HepG2 (cell line): ENCODE measurements around the gene ZNF554. TPM values are rescaled to one million over a fixed set of nuclear protein-coding genes. Genes with fewer than 3 reads are reported as not detected.
A peak's percentile ranks its signal among the peaks of the same experiment; 100 is the strongest.

ENCODE experiments used
- ATF4 ChIP-seq, 2 experiments: fragments of 450-650 bp in 1 of 2; sonication (generic) in 1 of 2; formaldehyde crosslinking; IDR thresholded peaks; 2 replicates each; pipeline versions ENCODE4 v1.5.0 to v1.8.0; 2020 to 2022; ENCODE audit warnings: mild to moderate bottlenecking in 1 of 2, missing genetic modification reagents in 1 of 2
- CCDC6 ChIP-seq: sonication (generic); formaldehyde crosslinking; IDR thresholded peaks from 2 replicates; pipeline ENCODE4 v1.8.1; 2022; ENCODE audit warnings: mild to moderate bottlenecking, missing genetic modification reagents, moderate library complexity
- ELF1 ChIP-seq: sonication (generic); formaldehyde crosslinking; IDR thresholded peaks from 2 replicates; pipeline ENCODE4 v1.4.0; 2020; ENCODE audit warnings: missing genetic modification reagents
- HMG20B ChIP-seq: conservative IDR thresholded peaks from 2 replicates; pipeline ENCODE4 v1.6.1; 2016; ENCODE audit warnings: missing genetic modification reagents, missing compliant biosample characterization
- HNF4G ChIP-seq, 2 experiments: sonication (generic) in 1 of 2; formaldehyde crosslinking in 1 of 2; IDR thresholded peaks; 2 replicates each; pipeline versions ENCODE4 v1.4.0 to v1.6.1; 2011 to 2020; ENCODE audit warnings: borderline replicate concordance in 2 of 2, low read depth in 2 of 2, mild to moderate bottlenecking in 2 of 2, low read length in 1 of 2, missing genetic modification reagents in 1 of 2, moderate library complexity in 1 of 2
- HNRNPLL ChIP-seq: fragments of 200-400 bp; formaldehyde crosslinking; IDR thresholded peaks from 2 replicates; pipeline ENCODE4 v1.6.1; 2017; ENCODE audit warnings: mild to moderate bottlenecking, low read depth, low read length; ENCODE audit not compliant: poor library complexity, severe bottlenecking
- LRRFIP1 ChIP-seq: sonication (generic); formaldehyde crosslinking; conservative IDR thresholded peaks from 2 replicates; pipeline ENCODE4 v1.4.0; 2020; ENCODE audit warnings: missing genetic modification reagents
- MED1 ChIP-seq: sonication (generic); formaldehyde crosslinking; IDR thresholded peaks from 2 replicates; pipeline ENCODE4 v1.4.0; 2020; ENCODE audit warnings: missing genetic modification reagents
- NFYB ChIP-seq: sonication (generic); formaldehyde crosslinking; IDR thresholded peaks from 2 replicates; pipeline ENCODE4 v1.4.0; 2020; ENCODE audit warnings: missing genetic modification reagents
- NONO ChIP-seq, 2 experiments: fragments of 450-650 bp in 1 of 2; sonication (generic) in 1 of 2; formaldehyde crosslinking in 1 of 2; IDR thresholded peaks in 1 of 2; conservative IDR thresholded peaks in 1 of 2; 2 replicates each; pipeline versions ENCODE4 v1.6.1 to v1.8.0; 2017 to 2022; ENCODE audit warnings: mild to moderate bottlenecking in 1 of 2, missing genetic modification reagents in 1 of 2, moderate library complexity in 1 of 2
- PHF8 ChIP-seq: sonication (generic); formaldehyde crosslinking; IDR thresholded peaks from 2 replicates; pipeline ENCODE4 v1.5.0; 2020; ENCODE audit warnings: missing genetic modification reagents
- SALL1 ChIP-seq: sonication (generic); formaldehyde crosslinking; IDR thresholded peaks from 2 replicates; pipeline ENCODE4 v1.8.0; 2022; ENCODE audit warnings: mild to moderate bottlenecking, missing genetic modification reagents
- SRY ChIP-seq: sonication (generic); formaldehyde crosslinking; IDR thresholded peaks from 2 replicates; pipeline ENCODE4 v1.8.0; 2022; ENCODE audit warnings: mild to moderate bottlenecking, missing genetic modification reagents
- ZC3H13 ChIP-seq: sonication (generic); formaldehyde crosslinking; IDR thresholded peaks from 2 replicates; pipeline ENCODE4 v1.8.1; 2023; ENCODE audit warnings: mild to moderate bottlenecking, missing genetic modification reagents, moderate library complexity
- ZMYM2 ChIP-seq: sonication (generic); formaldehyde crosslinking; IDR thresholded peaks from 2 replicates; pipeline ENCODE4 v1.8.0; 2022; ENCODE audit warnings: mild to moderate bottlenecking, missing genetic modification reagents
- ZNF414 ChIP-seq: sonication (generic); formaldehyde crosslinking; IDR thresholded peaks from 2 replicates; pipeline ENCODE4 v1.5.0; 2020; ENCODE audit warnings: missing genetic modification reagents
- ZNF768 ChIP-seq: sonication (generic); formaldehyde crosslinking; IDR thresholded peaks from 2 replicates; pipeline ENCODE4 v1.4.0; 2020; ENCODE audit warnings: missing genetic modification reagents
- ZNF777 ChIP-seq: sonication (generic); formaldehyde crosslinking; IDR thresholded peaks from 2 replicates; pipeline ENCODE4 v1.4.0; 2020; ENCODE audit warnings: missing genetic modification reagents
- ZNF790 ChIP-seq: sonication (generic); formaldehyde crosslinking; IDR thresholded peaks from 2 replicates; pipeline ENCODE4 v1.8.0; 2022; ENCODE audit warnings: missing genetic modification reagents, mild to moderate bottlenecking, borderline replicate concordance
- ZSCAN25 ChIP-seq: sonication (generic); formaldehyde crosslinking; IDR thresholded peaks from 2 replicates; pipeline ENCODE4 v1.8.0; 2022; ENCODE audit warnings: mild to moderate bottlenecking, missing genetic modification reagents
- polyA plus RNA-seq, 8 experiments: library from polyadenylated mRNA; depleted of rRNA in 3 of 8; stranded (reverse) in 7 of 8; unstranded in 1 of 8; fragments of >200 nt; fragmentation: Illumina TruSeq in 4 of 8; extraction: Trizol in 4 of 8; gene quantifications; 2 replicates each; pipeline versions ENCODE4 v1.2.1 to v1.2.3, GENCODE V29; 2011 to 2016; ENCODE audit warnings: low read depth in 4 of 8, missing spikeins in 1 of 8, mixed read lengths in 1 of 8; ENCODE audit not compliant: insufficient read depth in 1 of 8
- total RNA-seq, 5 experiments: library from RNA; depleted of rRNA; stranded (reverse); fragments of >200 nt; fragmentation: Illumina TruSeq; extraction: Trizol; gene quantifications; 2 replicates each; pipeline ENCODE4 v1.2.3, GENCODE V29; 2016; ENCODE audit warnings: low read depth in 1 of 5
- TF ChIP-seq, protein P1 (sequence below), 2 experiments: sonication (generic) in 1 of 2; formaldehyde crosslinking in 1 of 2; IDR thresholded peaks; 2 replicates each; pipeline versions ENCODE4 v1.4.0 to v1.6.1; 2018 to 2020; ENCODE audit warnings: missing genetic modification reagents in 2 of 2, borderline replicate concordance in 1 of 2, low read depth in 1 of 2, mild to moderate bottlenecking in 1 of 2, missing biosample characterization in 1 of 2

The ZNF554 gene
- total and polyA plus RNA-seq, 2 of the 13 experiments (the other 11 are each of a cell fraction or from before 2014, with no cell fraction given): 2.2 to 2.7 TPM

DNA sequence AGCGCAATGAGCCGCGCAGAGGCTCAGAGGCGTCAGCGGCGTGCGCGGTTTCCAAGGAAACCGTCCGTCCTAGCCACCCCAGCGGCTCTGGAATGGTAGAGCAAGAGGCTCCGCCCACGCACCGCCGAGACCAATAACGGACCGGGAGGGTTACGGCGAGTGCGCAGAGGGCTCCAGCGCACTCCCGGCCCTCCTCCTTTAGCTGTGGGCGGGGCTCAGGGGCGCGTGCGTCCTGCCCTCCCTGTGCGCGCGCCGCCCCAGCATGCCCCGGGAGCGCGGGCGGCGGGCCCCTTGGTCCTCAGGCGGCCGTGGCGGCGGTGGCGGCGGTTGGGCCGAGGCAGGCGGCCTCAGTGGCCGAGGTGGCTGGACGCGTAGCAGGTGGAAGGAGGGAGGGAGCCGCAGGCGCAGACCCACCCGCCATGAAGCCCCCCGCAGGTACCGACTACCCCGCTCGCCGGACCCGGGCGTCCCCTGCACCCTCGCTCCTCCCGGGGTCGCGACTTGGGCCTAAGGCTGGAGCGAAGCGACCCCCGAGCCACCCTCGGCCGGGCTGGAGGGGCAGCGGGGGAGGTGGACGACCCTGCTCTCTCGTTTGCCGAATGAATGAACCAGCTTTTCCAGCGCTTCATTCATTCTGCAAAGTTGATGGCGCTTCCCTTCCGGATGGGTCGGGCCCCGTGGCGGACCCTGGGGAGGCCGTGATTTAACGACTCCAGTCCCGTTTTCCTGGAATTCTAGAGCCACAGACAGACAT lies 34.2 kb upstream of the ZNF554 start, which contains the start of gene THOP1 (continued):
- peak; percentile 75 for TF ChIP-seq NFYB
- TF ChIP-seq SRY (CRISPR knock-in tag): peak; percentile 22; the same call in 1 of the 2 replicates
- 0 out of 2 replicates have a peak, but pooled peaks have one; percentile 40 for TF ChIP-seq ZC3H13
- TF ChIP-seq ZNF777 (CRISPR knock-in tag): no peak
- TF ChIP-seq SALL1: peak; percentile 60; the same call in 1 of the 2 replicates
- TF ChIP-seq ELF1 (CRISPR knock-in tag): no peak
- TF ChIP-seq ZNF790 (CRISPR knock-in tag): peak; percentile 88; the same call in 1 of the 2 replicates
- TF ChIP-seq HMG20B (CRISPR knock-in tag): no peak
- TF ChIP-seq CCDC6 (CRISPR knock-in tag): peak; percentile 74; the same call in 1 of the 2 replicates
- peak; percentile 99 for TF ChIP-seq HNRNPLL
- no peak for TF ChIP-seq NONO (IDR thresholded peaks at IDR 0.05)
- peak; percentile 51; the same call in 1 of the 2 replicates for TF ChIP-seq NONO (CRISPR knock-in tag; conservative IDR thresholded peaks at IDR 0.05)
- 0 out of 2 replicates have a peak, but pooled peaks have one; percentile 23 for TF ChIP-seq ZNF414 (CRISPR knock-in tag)
- no peak for TF ChIP-seq MED1 (CRISPR knock-in tag)
- no peak for TF ChIP-seq HNF4G (IDR thresholded peaks at IDR 0.05; ENCODE audit: borderline replicate concordance, low read depth, low read length)
- 0 out of 2 replicates have a peak, but pooled peaks have one; percentile 24 for TF ChIP-seq HNF4G (CRISPR knock-in tag; IDR thresholded peaks at IDR 0.05; ENCODE audit: borderline replicate concordance, low read depth)
- TF ChIP-seq ZMYM2 (CRISPR knock-in tag): 0 out of 2 replicates have a peak, but pooled peaks have one; percentile 9
- TF ChIP-seq, protein P1, sequence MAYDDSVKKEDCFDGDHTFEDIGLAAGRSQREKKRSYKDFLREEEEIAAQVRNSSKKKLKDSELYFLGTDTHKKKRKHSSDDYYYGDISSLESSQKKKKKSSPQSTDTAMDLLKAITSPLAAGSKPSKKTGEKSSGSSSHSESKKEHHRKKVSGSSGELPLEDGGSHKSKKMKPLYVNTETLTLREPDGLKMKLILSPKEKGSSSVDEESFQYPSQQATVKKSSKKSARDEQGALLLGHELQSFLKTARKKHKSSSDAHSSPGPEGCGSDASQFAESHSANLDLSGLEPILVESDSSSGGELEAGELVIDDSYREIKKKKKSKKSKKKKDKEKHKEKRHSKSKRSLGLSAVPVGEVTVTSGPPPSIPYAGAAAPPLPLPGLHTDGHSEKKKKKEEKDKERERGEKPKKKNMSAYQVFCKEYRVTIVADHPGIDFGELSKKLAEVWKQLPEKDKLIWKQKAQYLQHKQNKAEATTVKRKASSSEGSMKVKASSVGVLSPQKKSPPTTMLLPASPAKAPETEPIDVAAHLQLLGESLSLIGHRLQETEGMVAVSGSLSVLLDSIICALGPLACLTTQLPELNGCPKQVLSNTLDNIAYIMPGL (CRISPR knock-in tag; IDR thresholded peaks at IDR 0.05; ENCODE audit: borderline replicate concordance in 1 of 2, low read depth in 1 of 2): no peak; a peak in 1 of 4 replicates
- TF ChIP-seq PHF8 (CRISPR knock-in tag): peak; percentile 90
- TF ChIP-seq ZNF768 (CRISPR knock-in tag): peak; percentile 51; the same call in 1 of the 2 replicates
- TF ChIP-seq ZSCAN25: no peak
- TF ChIP-seq LRRFIP1 (CRISPR knock-in tag): no peak
- no peak for TF ChIP-seq ATF4 (CRISPR knock-in tag; IDR thresholded peaks at IDR 0.05)
